ENCODE data around the gene SIX1. TPM values are rescaled to one million over a fixed set of nuclear protein-coding genes. Genes with fewer than 3 reads are reported as not detected.

SIX1 gene
- total RNA-seq, 2 donors from 2014 or later: 23.5 to 25.0 TPM

- Histone ChIP-seq H3K27me3 (replicated peaks; ENCODE audit: insufficient read depth) (no peaks in the 10 kb centered on the region), H3K4me1 (replicated peaks) (no peaks in the 10 kb centered on the region), H3K27ac (no peak overlapping the region), H3K4me3 (no peak overlapping the region), H3K9me3 (no peaks in the 10 kb centered on the region), H3K36me3 (no peaks in the 10 kb centered on the region)
- TF ChIP-seq CTCF (IDR thresholded peaks at IDR 0.05) (no peak), POLR2AphosphoS5 (IDR thresholded peaks at IDR 0.05) (no peak), POLR2A (IDR thresholded peaks at IDR 0.05) (no peak)
- 75% methylated on average over 3 of the region's 3 CpGs for WGBS
- intact Hi-C loops (cut with DNase I): no loop called here
- DNase-seq (ENCODE audit: low spot score): no peak
Measured at GRCh38 chr14:60670989-60671388, 21.7 kb upstream of the SIX1 start.

GRCh38 chr14:60668431-60669112 lies 19.3 kb upstream of the SIX1 start:
- Histone ChIP-seq H3K27ac (no peak overlapping the region), H3K36me3 (no peaks in the 10 kb centered on the region), H3K4me3 (no peak overlapping the region), H3K4me1 (replicated peaks) (peaks cover 4% of the 10 kb centered on the region), H3K27me3 (replicated peaks; ENCODE audit: insufficient read depth) (no peaks in the 10 kb centered on the region), H3K9me3 (no peaks in the 10 kb centered on the region)
- TF ChIP-seq POLR2A (IDR thresholded peaks at IDR 0.05): no peak
- TF ChIP-seq POLR2AphosphoS5 (IDR thresholded peaks at IDR 0.05): no peak
- no peak for TF ChIP-seq CTCF (IDR thresholded peaks at IDR 0.05)
- no peak for DNase-seq (ENCODE audit: low spot score)
- WGBS: 91% methylated on average over 5 of the region's 5 CpGs
- intact Hi-C loops (cut with DNase I): no loop called here

- no peaks in the 10 kb centered on the region for H3K36me3 ChIP-seq
- peak overlapping the region in 1 of 2 donors; percentile 48 for H3K27ac ChIP-seq
- H3K4me3 ChIP-seq: no peak overlapping the region
- TF ChIP-seq POLR2AphosphoS5 (IDR thresholded peaks at IDR 0.05) (peak; percentile 73), CTCF (IDR thresholded peaks at IDR 0.05) (no peak)
- intact Hi-C loops (cut with DNase I): no loop called here
- no peaks in the 10 kb centered on the region for H3K9me3 ChIP-seq
- WGBS: 28% methylated on average over 3 of the region's 3 CpGs
- no peaks in the 10 kb centered on the region for H3K27me3 ChIP-seq (replicated peaks; ENCODE audit: insufficient read depth)
- H3K4me1 ChIP-seq (replicated peaks): peaks cover 4% of the 10 kb centered on the region
- peak; percentile 19 for DNase-seq (ENCODE audit: low spot score)
Measured at GRCh38 chr14:60665177-60665550, 15.9 kb upstream of the SIX1 start.

- TF ChIP-seq POLR2A (IDR thresholded peaks at IDR 0.05): no peak
- TF ChIP-seq CTCF (IDR thresholded peaks at IDR 0.05): no peak
- no peak for TF ChIP-seq POLR2AphosphoS5 (IDR thresholded peaks at IDR 0.05)
- no peaks in the 10 kb centered on the region for H3K9me3 ChIP-seq
- intact Hi-C loops (cut with DNase I): no loop called here
- no peaks in the 10 kb centered on the region for H3K36me3 ChIP-seq
- no peaks in the 10 kb centered on the region for H3K27me3 ChIP-seq (replicated peaks; ENCODE audit: insufficient read depth)
- 85% methylated on average over 1 of the region's 1 CpG for WGBS
- DNase-seq (ENCODE audit: low spot score): no peak
- H3K4me3 ChIP-seq: no peak overlapping the region
- H3K4me1 ChIP-seq (replicated peaks): peaks cover 4% of the 10 kb centered on the region
- H3K27ac ChIP-seq: no peak overlapping the region
Measured at GRCh38 chr14:60662982-60663381, 13.7 kb upstream of the SIX1 start.

- intact Hi-C loops (cut with DNase I): no loop called here
- Histone ChIP-seq H3K27ac (no peak overlapping the region), H3K36me3 (no peaks in the 10 kb centered on the region), H3K4me1 (replicated peaks) (peaks cover 4% of the 10 kb centered on the region), H3K27me3 (replicated peaks; ENCODE audit: insufficient read depth) (no peaks in the 10 kb centered on the region), H3K9me3 (no peaks in the 10 kb centered on the region), H3K4me3 (no peak overlapping the region)
- no peak for TF ChIP-seq POLR2AphosphoS5 (IDR thresholded peaks at IDR 0.05)
- TF ChIP-seq CTCF (IDR thresholded peaks at IDR 0.05): no peak
- no peak for TF ChIP-seq POLR2A (IDR thresholded peaks at IDR 0.05)
- DNase-seq (ENCODE audit: low spot score): no peak
- WGBS: 71% methylated on average over 1 of the region's 1 CpG
Measured at GRCh38 chr14:60661721-60662120, 12.4 kb upstream of the SIX1 start.
